Adrenal gland (tissue), 5 donors: ENCODE results near the gene EDEM2.
"Not testable (repeated sequence)": the region's sequence is repeated elsewhere in the genome, so short reads cannot be mapped to it uniquely, and the experiment has no call there.

Experiments used
- CTCF ChIP-seq, 6 experiments: fragments of 450-650 bp in 4 of 6; fragments of 200-600 bp in 2 of 6; sonication (generic) in 1 of 6; IDR thresholded peaks; 1 replicate in 5 of 6; 2 replicates in 1 of 6; pipeline versions ENCODE4 v1.5.1 to v1.8.0; 2016 to 2021; ENCODE audit warnings: antibody characterized with exemption in 6 of 6, mild to moderate bottlenecking in 2 of 6, moderate library complexity in 1 of 6
- POLR2A ChIP-seq, 2 donors: fragments of 450-650 bp; IDR thresholded peaks; one replicate each; pipeline ENCODE4 v1.6.1; 2017; ENCODE audit warnings: antibody characterized with exemption in 2 of 2, mild to moderate bottlenecking in 2 of 2, moderate library complexity in 1 of 2
- donor health status: DM: no; HTN: no; CAD: no.

GRCh38 chr20:35160341-35160740 lies 13.2 kb upstream of the EDEM2 start:
- not testable (repeated sequence) for TF ChIP-seq CTCF, POLR2A (IDR thresholded peaks at IDR 0.05)
